ENCODE results near the gene ELAVL3. TPM values are rescaled to one million over a fixed set of nuclear protein-coding genes. Genes with fewer than 3 reads are reported as not detected.

Gene ELAVL3
- total and polyA plus RNA-seq, 2 of the 8 experiments (the other 6 are each of a cell fraction or from before 2014, with no cell fraction given): 0.80 to 1.0 TPM

DNA sequence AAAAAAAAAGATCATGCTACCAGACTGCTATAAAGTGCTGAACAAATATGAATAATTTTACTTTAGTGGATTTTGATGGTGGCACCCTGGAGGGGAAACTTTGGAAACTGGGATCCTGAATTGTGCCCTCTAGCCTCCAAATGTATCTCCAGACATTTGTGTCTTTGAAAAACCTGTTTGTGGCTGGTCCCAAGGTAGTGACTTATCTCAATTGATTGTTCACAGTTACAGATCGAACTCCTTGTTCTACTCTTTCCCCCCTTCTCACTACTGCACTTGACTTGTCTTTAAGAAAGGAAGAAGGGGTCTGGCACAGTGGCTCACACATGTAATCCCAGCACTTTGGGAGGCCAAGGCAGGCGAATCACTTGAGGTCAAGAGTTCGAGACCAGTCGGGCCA is 72.3 kb downstream of the ELAVL3 start:
- FAIRE-seq (no peak), DNase-seq (ENCODE audit: low read depth in 1 of 2, low spot score in 2 of 2) (no peak)
- ChIA-PET CTCF (ENCODE audit: partially characterized antibody) (interaction anchor here (0.6 to 4.4 kb wide), 4 partner anchors 24 to 682 kb away, joined by 3 to 69 read pairs (median 3); partner anchors contain the start of gene EPOR), POLR2A (ENCODE audit: partially characterized antibody) (interaction anchor here (1.0 to 3.9 kb wide), 3 partner anchors 9 to 27 kb away, joined by 3 to 22 read pairs (median 3); partner anchors contain the start of genes ODAD3, PRKCSH and RGL3)
- H3K23ac ChIP-seq (ENCODE audit: insufficient read length): no peak overlapping the region
- no peak overlapping the region for H4K91ac ChIP-seq (replicated peaks; ENCODE audit: insufficient read length, low read length)
- WGBS, 2 experiments (ENCODE audit: extremely low coverage in 1 of 2, insufficient coverage in 1 of 2, insufficient read length in 1 of 2, insufficient replicate concordance in 2 of 2, low coverage in 1 of 2, low lambda C conversion rate in 2 of 2, missing lambda C conversion rate in 1 of 2): 90% methylated on average over 4 of the region's 4 CpGs; no CpG with 5 or more reads in 1 of the 2 experiments
- no peak overlapping the region for H3K4me2 ChIP-seq (ENCODE audit: insufficient read depth in 1 of 2, low read depth in 2 of 2, low read length in 2 of 2)
- no peaks in the 10 kb centered on the region for H3K79me1 ChIP-seq (ENCODE audit: low read depth, low read length)
- no peak overlapping the region for H2BK120ac ChIP-seq (replicated peaks; ENCODE audit: low read depth, low read length)
- H2AFZ ChIP-seq (ENCODE audit: low read length): no peak overlapping the region
- peaks cover 0 to 10% (median 1%) of the 10 kb centered on the region in 4 experiments; a peak in 5 of 8 replicates for H3K36me3 ChIP-seq (ENCODE audit: control insufficient read depth in 2 of 4, insufficient read depth in 4 of 4, low read length in 3 of 4)
- no peak overlapping the region for H3K27ac ChIP-seq (ENCODE audit: low read depth, low read length)
- TF ChIP-seq FOSL1 (IDR thresholded peaks at IDR 0.05; ENCODE audit: insufficient read depth, low read depth, low read length) (no peak), RNF2 (IDR thresholded peaks at IDR 0.05; ENCODE audit: borderline replicate concordance, low read depth, low read length, missing control alignments, poor library complexity, severe bottlenecking) (no peak), JUN (IDR thresholded peaks at IDR 0.05; ENCODE audit: low read depth, low read length) (no peak), BCL11A (IDR thresholded peaks at IDR 0.05; ENCODE audit: low read depth in 2 of 2, low read length in 2 of 2) (no peak), POLR2A (IDR thresholded peaks at IDR 0.05; ENCODE audit: control extremely low read depth in 1 of 2, low read depth in 2 of 2, low read length in 2 of 2) (no peak), BACH1 (IDR thresholded peaks at IDR 0.05; ENCODE audit: low read length) (no peak), SP1 (IDR thresholded peaks at IDR 0.05; ENCODE audit: low read depth, low read length) (no peak), YY1 (IDR thresholded peaks at IDR 0.05; ENCODE audit: low read depth, low read length) (no peak), PHF8 (conservative IDR thresholded peaks at IDR 0.05; ENCODE audit: low read depth, low read length) (no peak), KDM4A (IDR thresholded peaks at IDR 0.05; ENCODE audit: low read depth, low read length, severe bottlenecking) (no peak), KDM5A (IDR thresholded peaks at IDR 0.05; ENCODE audit: low read length) (no peak), CEBPB (IDR thresholded peaks at IDR 0.05; ENCODE audit: low read depth, low read length) (no peak), NANOG (IDR thresholded peaks at IDR 0.05; ENCODE audit: insufficient read depth, low read depth, low read length, poor library complexity, severe bottlenecking) (no peak)
- no peak overlapping the region for H3K4ac ChIP-seq (replicated peaks; ENCODE audit: insufficient read length, low read depth, low read length)
- H3K23me2 ChIP-seq (ENCODE audit: low read depth, low read length): peaks cover 1% of the 10 kb centered on the region; the same call in 1 of the 2 replicates
- no peak overlapping the region for H2BK12ac ChIP-seq (ENCODE audit: low read depth, low read length)
- H3K14ac ChIP-seq (ENCODE audit: insufficient read length): no peak overlapping the region
- H2BK15ac ChIP-seq (ENCODE audit: low read length): no peak overlapping the region
- H4K8ac ChIP-seq (ENCODE audit: extremely low read depth, insufficient read depth, low read length): no peak overlapping the region
- H2BK5ac ChIP-seq (ENCODE audit: low read depth, low read length): no peak overlapping the region
- H4K20me1 ChIP-seq (replicated peaks in 1 of 2; ENCODE audit: control insufficient read depth in 1 of 2, insufficient read depth in 2 of 2, low read length in 2 of 2): peaks cover 0 to 2% of the 10 kb centered on the region in 2 experiments
- no peak overlapping the region for H3K9ac ChIP-seq (replicated peaks in 1 of 4; ENCODE audit: extremely low read depth in 1 of 4, low read depth in 3 of 4, low read length in 3 of 4)
- H3K9me3 ChIP-seq (ENCODE audit: insufficient read depth in 2 of 2, low read depth in 1 of 2, low read length in 1 of 2): no peaks in the 10 kb centered on the region
- no peak overlapping the region for H3K4me3 ChIP-seq (ENCODE audit: extremely low read depth in 1 of 4, insufficient read depth in 2 of 4, low read depth in 3 of 4, low read length in 4 of 4)
- H3K4me1 ChIP-seq (replicated peaks in 1 of 4; ENCODE audit: control insufficient read depth in 3 of 4, insufficient read depth in 4 of 4, low read length in 3 of 4): peaks cover 0 to 6% (median under 1%) of the 10 kb centered on the region in 4 experiments; a peak in 4 of 7 replicates
- H2AK5ac ChIP-seq (ENCODE audit: low read depth, low read length): no peak overlapping the region
- no peak overlapping the region for H3K18ac ChIP-seq (ENCODE audit: extremely low read depth, low read length)
- H3K56ac ChIP-seq (replicated peaks; ENCODE audit: insufficient read length, low read depth, low read length): no peak overlapping the region
- no peak overlapping the region for H4K5ac ChIP-seq (ENCODE audit: insufficient read length, low read depth, low read length)
- no peak overlapping the region for H2BK20ac ChIP-seq (ENCODE audit: low read length)
- no peaks in the 10 kb centered on the region for H3K27me3 ChIP-seq (replicated peaks in 1 of 4; ENCODE audit: control insufficient read depth in 3 of 4, extremely low read depth in 1 of 4, insufficient read depth in 3 of 4, low read length in 3 of 4)
- H3K79me2 ChIP-seq (ENCODE audit: control insufficient read depth in 1 of 2, insufficient read depth in 2 of 2, low read length in 2 of 2): no peaks in the 10 kb centered on the region
